Activated naive CD4-positive, alpha-beta T cell treated with anti-CD3 and anti-CD28 coated beads, Interleukin-2, amount 50 U/mL, for 24 hours (primary cell): Measurements from ENCODE around the gene ENTPD5.

ENCODE experiments used
- H3K27ac Mint-ChIP-seq: one replicate; pipeline ENCODE4 v1.8.0; 2021; ENCODE audit warnings: mild to moderate bottlenecking, mixed read lengths
- H3K27me3 Mint-ChIP-seq: one replicate; pipeline ENCODE4 v1.8.0; 2021; ENCODE audit warnings: mixed read lengths
- H3K36me3 Mint-ChIP-seq: one replicate; pipeline ENCODE4 v1.8.0; 2021; ENCODE audit warnings: mixed read lengths
- H3K4me1 Mint-ChIP-seq: one replicate; pipeline ENCODE4 v1.8.0; 2021; ENCODE audit warnings: mixed read lengths
- H3K4me3 Mint-ChIP-seq: one replicate; pipeline ENCODE4 v1.8.0; 2021; ENCODE audit warnings: mild to moderate bottlenecking, mixed read lengths
- H3K9me3 Mint-ChIP-seq: one replicate; pipeline ENCODE4 v1.8.0; 2021; ENCODE audit warnings: mixed read lengths

ENTPD5 gene

DNA sequence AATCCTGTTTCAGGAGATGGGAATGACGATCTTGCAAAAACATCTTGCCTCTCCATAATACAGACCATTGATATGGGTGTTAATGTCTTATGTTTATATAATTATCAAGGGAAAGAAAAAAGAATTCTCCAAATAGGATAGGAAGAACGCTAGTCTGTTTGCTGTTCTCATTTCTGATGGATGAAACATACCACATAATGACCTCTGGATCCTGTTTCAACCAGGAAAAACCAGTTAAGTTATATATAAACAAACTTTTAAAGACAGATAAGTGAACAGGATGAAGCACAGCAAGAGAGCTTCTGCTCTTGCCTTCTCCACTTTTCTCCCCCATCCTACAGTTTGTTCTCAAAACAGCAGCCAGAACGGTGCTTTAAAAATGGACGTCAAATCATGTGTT is 41.2 kb downstream of the ENTPD5 start:
- no peaks in the 10 kb centered on the region for H3K4me1 Mint-ChIP-seq
- peaks cover 6% of the 10 kb centered on the region for H3K36me3 Mint-ChIP-seq
- H3K4me3 Mint-ChIP-seq = no peak overlapping the region
- no peaks in the 10 kb centered on the region for H3K9me3 Mint-ChIP-seq
- H3K27ac Mint-ChIP-seq = no peak overlapping the region
- no peaks in the 10 kb centered on the region for H3K27me3 Mint-ChIP-seq

- no peaks in the 10 kb centered on the region for H3K9me3 Mint-ChIP-seq
- peaks cover 8% of the 10 kb centered on the region for H3K36me3 Mint-ChIP-seq
- no peaks in the 10 kb centered on the region for H3K27me3 Mint-ChIP-seq
- no peak overlapping the region for H3K27ac Mint-ChIP-seq
- no peak overlapping the region for H3K4me3 Mint-ChIP-seq
- H3K4me1 Mint-ChIP-seq = no peaks in the 10 kb centered on the region
These were observed 43.0 kb downstream of the ENTPD5 start for GRCh38 chr14:73976125-73976524.

GRCh38 chr14:73973497-73973896 is 45.6 kb downstream of the ENTPD5 start:
- no peak overlapping the region for H3K4me3 Mint-ChIP-seq
- H3K27ac Mint-ChIP-seq = no peak overlapping the region
- H3K4me1 Mint-ChIP-seq = no peaks in the 10 kb centered on the region
- H3K9me3 Mint-ChIP-seq = no peaks in the 10 kb centered on the region
- H3K36me3 Mint-ChIP-seq = peaks cover 4% of the 10 kb centered on the region
- H3K27me3 Mint-ChIP-seq = no peaks in the 10 kb centered on the region

DNA sequence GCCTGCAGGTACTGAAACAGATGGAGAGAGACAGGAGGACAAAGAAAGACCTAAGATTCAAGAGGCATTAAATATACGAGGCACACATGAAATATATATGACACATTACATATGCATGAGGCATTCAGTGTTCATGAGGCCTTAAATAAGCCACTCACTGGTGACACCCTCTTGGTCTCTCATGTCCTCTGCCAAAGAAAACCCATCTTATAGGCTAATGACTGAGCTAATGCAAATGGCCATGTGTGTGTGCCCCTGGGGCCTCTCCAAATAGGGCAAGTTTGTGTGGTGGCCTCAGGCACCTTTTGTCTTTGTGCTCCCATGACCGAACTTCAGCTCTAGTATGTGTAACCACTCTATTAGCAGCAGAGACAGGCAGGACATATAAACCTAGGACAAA is 50.2 kb downstream of the ENTPD5 start:
- Mint-ChIP-seq H3K9me3 (no peaks in the 10 kb centered on the region), H3K4me1 (no peaks in the 10 kb centered on the region), H3K36me3 (peaks cover 3% of the 10 kb centered on the region), H3K4me3 (no peak overlapping the region), H3K27me3 (no peaks in the 10 kb centered on the region), H3K27ac (no peak overlapping the region)

DNA sequence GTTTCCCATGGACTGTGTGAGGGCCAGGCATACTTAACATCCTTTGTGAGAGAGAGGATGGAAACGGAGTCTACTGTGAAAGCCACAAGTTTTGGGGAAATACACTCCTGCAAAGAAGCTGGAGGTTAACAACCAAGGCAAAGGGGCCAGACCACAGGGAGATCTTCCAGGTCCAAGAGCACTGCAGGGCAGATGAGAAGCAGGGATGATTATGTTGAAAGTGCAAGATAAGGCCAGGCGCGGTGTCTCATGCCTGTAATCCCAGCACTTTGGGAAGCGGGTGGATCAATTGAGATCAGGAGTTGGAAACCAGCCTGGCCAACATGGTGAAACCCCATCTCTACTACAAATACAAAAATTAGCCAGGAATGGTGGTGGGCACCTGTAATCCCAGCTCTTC is 53.9 kb downstream of the ENTPD5 start:
- Mint-ChIP-seq H3K36me3 (peaks cover 14% of the 10 kb centered on the region), H3K4me3 (no peak overlapping the region), H3K4me1 (no peaks in the 10 kb centered on the region), H3K27ac (no peak overlapping the region), H3K27me3 (no peaks in the 10 kb centered on the region), H3K9me3 (no peaks in the 10 kb centered on the region)

- Mint-ChIP-seq H3K36me3 (peaks cover 15% of the 10 kb centered on the region), H3K27me3 (no peaks in the 10 kb centered on the region), H3K4me1 (no peaks in the 10 kb centered on the region), H3K4me3 (no peak overlapping the region), H3K27ac (no peak overlapping the region), H3K9me3 (no peaks in the 10 kb centered on the region)
These were observed 57.9 kb downstream of the ENTPD5 start for GRCh38 chr14:73961192-73961591.

GRCh38 chr14:73958591-73958990 is 60.5 kb downstream of the ENTPD5 start:
- Mint-ChIP-seq H3K27ac (no peak overlapping the region), H3K4me1 (no peaks in the 10 kb centered on the region), H3K27me3 (no peaks in the 10 kb centered on the region), H3K36me3 (peaks cover 15% of the 10 kb centered on the region), H3K9me3 (no peaks in the 10 kb centered on the region), H3K4me3 (no peak overlapping the region)

DNA sequence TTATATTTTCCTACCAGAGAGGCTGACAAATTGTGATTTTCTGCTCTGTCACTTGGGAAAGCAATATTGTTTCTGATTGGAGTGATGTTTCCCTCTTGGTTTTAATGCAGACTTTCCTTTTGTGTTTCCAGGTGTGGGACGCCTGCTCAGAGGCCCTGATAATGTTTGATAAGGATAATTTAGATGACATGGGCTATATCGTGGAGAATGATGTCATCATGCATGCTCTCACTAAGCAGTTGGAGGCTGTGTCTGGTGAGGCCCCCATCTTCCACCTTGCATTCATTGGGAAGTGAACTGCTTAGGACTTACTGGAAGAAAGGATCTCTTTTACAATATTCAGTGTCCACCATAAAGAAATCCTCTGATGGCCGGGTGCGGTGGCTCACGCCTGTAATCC is 63.4 kb downstream of the ENTPD5 start:
- Mint-ChIP-seq H3K27me3 (no peaks in the 10 kb centered on the region), H3K4me1 (peaks cover 10% of the 10 kb centered on the region), H3K9me3 (no peaks in the 10 kb centered on the region), H3K27ac (no peak overlapping the region), H3K4me3 (no peak overlapping the region), H3K36me3 (peaks cover 8% of the 10 kb centered on the region)

GRCh38 chr14:73953731-73954130 is 65.4 kb downstream of the ENTPD5 start:
- Mint-ChIP-seq H3K36me3 (peaks cover 5% of the 10 kb centered on the region), H3K4me1 (peaks cover 11% of the 10 kb centered on the region), H3K4me3 (no peak overlapping the region), H3K27ac (peak overlapping the region; percentile 6), H3K9me3 (no peaks in the 10 kb centered on the region), H3K27me3 (no peaks in the 10 kb centered on the region)

DNA sequence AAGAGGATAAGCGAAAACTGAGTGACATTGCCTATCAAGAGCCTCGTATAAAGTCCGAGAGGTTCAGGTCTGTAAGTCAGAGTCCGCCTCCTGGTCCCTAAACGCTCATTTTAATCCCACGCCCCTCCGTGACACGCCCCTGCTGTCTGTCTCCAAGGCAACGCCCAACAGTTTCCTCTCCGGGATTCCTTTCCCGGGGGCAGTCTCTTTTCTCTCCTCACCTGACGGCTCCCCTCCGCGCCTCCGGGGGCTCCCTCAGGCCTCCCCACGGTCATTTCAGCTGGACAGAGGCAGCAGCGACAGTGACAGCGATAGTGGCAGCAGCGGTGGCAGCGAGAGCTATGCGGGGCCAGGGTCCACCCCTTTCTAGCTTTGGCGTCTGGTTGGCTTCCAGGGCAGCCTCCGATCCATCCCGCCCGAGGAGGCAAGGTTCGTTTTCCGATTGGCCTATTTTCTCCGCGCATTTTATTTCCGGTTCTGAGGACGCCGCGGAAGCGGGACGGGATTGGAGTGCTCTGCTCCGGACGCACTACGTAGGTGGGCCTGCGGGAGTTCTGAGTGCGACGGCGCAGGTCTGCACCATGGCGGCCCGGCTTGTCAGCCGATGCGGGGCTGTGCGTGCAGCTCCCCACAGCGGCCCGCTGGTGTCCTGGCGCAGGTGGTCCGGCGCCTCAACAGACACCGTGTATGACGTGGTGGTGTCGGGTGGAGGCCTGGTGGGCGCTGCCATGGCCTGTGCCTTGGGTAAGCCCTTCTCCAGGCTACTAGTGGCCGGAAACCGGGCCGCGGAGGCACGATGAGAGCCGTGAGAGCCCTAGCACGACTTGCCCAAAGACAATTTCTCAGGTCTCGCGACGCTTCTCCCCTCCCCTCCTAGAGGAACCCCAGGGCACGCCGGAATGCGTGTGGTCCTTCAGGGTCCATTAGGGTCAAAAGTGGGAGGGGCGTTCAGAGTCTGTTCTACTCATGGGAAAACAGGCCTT is 69.0 kb downstream of the ENTPD5 start, which contains the start of the genes COQ6 and FAM161B:
TSS of gene COQ6 (plus strand) at position 551 of the 983 bp plus-strand sequence. CDS start at position 582, 31 bp downstream.
TSS of gene FAM161B (minus strand) at position 343 of the 983 bp plus-strand sequence. CDS start at position 275, 68 bp downstream.
- H3K36me3 Mint-ChIP-seq = peaks cover 3% of the 10 kb centered on the region
- H3K4me1 Mint-ChIP-seq = peaks cover 11% of the 10 kb centered on the region
- peak within 1 kb of the TSS; percentile 86 for H3K27ac Mint-ChIP-seq
- H3K4me3 Mint-ChIP-seq = peak within 1 kb of the TSS; percentile 95
- H3K9me3 Mint-ChIP-seq = no peaks in the 10 kb centered on the region
- no peaks in the 10 kb centered on the region for H3K27me3 Mint-ChIP-seq

DNA sequence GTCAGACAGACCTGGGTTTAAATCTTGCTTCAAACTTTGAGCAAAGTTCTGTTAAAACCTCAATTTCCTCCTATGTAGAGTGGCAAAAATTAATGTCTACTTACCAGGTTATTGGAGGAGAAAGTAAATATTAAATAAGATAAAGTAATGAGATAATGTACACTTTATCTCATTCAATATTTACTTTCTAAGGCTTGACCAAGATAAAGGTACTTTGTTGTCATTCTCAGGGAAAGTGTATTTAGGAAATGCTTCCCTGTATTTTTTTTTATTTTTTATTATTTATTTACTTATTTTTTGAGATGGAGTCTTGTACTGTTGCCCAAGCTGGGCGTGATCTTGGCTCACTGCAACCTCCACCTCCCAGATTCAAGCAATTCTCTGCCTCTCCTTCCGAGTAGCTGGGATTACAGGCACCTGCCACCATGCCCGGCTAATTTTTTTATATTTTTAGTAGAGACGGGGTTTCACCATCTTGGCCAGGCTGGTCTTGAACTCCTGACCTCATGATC is 73.9 kb downstream of the ENTPD5 start:
- H3K4me3 Mint-ChIP-seq = no peak overlapping the region
- no peaks in the 10 kb centered on the region for H3K27me3 Mint-ChIP-seq
- peaks cover 3% of the 10 kb centered on the region for H3K36me3 Mint-ChIP-seq
- no peaks in the 10 kb centered on the region for H3K9me3 Mint-ChIP-seq
- no peak overlapping the region for H3K27ac Mint-ChIP-seq
- H3K4me1 Mint-ChIP-seq = no peaks in the 10 kb centered on the region

GRCh38 chr14:73944432-73945158 is 74.5 kb downstream of the ENTPD5 start:
- H3K9me3 Mint-ChIP-seq = no peaks in the 10 kb centered on the region
- H3K36me3 Mint-ChIP-seq = peaks cover 3% of the 10 kb centered on the region
- H3K4me1 Mint-ChIP-seq = no peaks in the 10 kb centered on the region
- H3K27me3 Mint-ChIP-seq = no peaks in the 10 kb centered on the region
- H3K27ac Mint-ChIP-seq = no peak overlapping the region
- H3K4me3 Mint-ChIP-seq = no peak overlapping the region

DNA sequence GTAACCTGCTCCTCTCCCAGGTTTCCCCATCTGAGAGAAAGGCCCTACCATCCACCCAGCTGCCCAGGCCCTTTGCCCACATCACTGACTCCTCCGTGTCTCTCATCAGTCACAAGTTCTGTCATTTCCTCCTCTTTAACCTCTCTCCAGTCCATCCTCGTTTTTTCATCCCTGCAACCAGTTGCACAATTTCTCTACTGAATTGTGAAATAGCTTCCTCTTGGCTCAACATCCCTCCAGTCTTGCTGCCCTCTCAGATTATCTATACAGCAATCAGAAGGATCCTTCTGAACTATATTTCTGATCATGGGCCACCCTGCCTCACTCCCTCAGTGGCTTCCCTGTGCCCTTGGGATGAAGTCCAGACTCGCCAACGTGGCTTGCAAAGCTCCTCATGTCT is 76.0 kb downstream of the ENTPD5 start:
- no peak overlapping the region for H3K4me3 Mint-ChIP-seq
- no peaks in the 10 kb centered on the region for H3K4me1 Mint-ChIP-seq
- H3K36me3 Mint-ChIP-seq = peaks cover 3% of the 10 kb centered on the region
- no peak overlapping the region for H3K27ac Mint-ChIP-seq
- no peaks in the 10 kb centered on the region for H3K9me3 Mint-ChIP-seq
- no peaks in the 10 kb centered on the region for H3K27me3 Mint-ChIP-seq

DNA sequence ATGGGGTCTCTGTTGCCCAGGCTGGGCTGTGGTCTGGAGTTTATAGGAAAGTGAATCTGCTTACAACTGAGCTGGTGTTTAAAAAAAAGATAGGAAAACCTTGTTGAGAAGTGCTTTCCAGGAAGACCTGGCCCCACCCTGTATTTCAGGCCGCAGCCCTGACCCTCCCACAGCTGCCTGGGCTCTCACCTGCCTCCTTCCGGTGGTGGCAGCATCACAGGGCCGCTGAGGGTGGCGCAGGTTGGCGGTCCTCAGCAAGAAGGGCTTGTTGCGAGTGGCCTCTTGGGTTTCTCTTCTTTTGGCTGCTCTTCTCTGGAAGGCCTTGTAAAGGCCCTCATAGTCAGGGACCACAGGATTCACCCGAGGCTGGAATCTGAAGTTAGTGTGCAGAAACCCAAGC is 76.9 kb downstream of the ENTPD5 start:
- H3K4me1 Mint-ChIP-seq = no peaks in the 10 kb centered on the region
- H3K27ac Mint-ChIP-seq = no peak overlapping the region
- H3K27me3 Mint-ChIP-seq = no peaks in the 10 kb centered on the region
- peaks cover 3% of the 10 kb centered on the region for H3K36me3 Mint-ChIP-seq
- no peak overlapping the region for H3K4me3 Mint-ChIP-seq
- H3K9me3 Mint-ChIP-seq = no peaks in the 10 kb centered on the region

DNA sequence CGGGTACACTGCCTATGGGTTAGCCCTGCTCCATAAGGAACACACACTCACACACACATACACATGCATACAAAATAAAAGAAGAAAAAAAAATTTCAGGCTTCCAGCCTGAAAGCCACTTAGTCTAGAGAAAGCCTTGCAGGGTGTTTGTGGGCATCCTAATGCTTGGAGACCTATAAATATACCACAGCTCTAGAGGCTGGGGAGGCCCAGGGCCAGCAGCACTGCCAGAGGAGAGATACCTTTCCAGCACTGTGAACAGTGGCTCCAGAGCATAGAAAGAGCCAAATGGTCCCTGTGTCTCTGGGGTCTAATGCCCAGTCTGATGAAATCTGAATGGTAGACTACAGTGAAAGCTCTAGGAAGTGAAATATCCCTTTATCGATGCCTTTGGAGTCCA is 82.1 kb downstream of the ENTPD5 start:
- H3K4me1 Mint-ChIP-seq = no peaks in the 10 kb centered on the region
- H3K27ac Mint-ChIP-seq = no peak overlapping the region
- H3K36me3 Mint-ChIP-seq = peaks cover 2% of the 10 kb centered on the region
- H3K27me3 Mint-ChIP-seq = no peaks in the 10 kb centered on the region
- no peaks in the 10 kb centered on the region for H3K9me3 Mint-ChIP-seq
- no peak overlapping the region for H3K4me3 Mint-ChIP-seq

DNA sequence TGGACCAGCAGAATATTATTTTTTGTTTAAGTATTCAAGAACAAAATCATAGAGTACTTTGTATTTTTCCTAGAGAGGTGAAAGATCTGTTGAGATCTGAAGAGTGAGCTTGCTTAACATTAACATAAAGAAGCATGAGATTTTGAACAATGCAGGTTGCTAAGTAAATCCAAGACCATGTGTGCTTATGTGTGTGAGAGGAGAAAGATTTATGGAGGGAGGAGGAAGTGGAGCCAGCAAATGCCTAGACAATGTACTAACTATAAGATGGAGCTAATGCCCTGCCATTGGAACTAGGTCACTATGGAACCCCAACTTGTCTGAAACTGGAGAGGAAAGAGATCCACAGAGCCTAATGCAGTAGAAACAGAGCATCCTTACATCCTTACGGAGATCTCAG is 82.5 kb downstream of the ENTPD5 start:
- no peak overlapping the region for H3K27ac Mint-ChIP-seq
- H3K4me1 Mint-ChIP-seq = peaks cover 2% of the 10 kb centered on the region
- H3K4me3 Mint-ChIP-seq = no peak overlapping the region
- no peaks in the 10 kb centered on the region for H3K9me3 Mint-ChIP-seq
- peaks cover 3% of the 10 kb centered on the region for H3K36me3 Mint-ChIP-seq
- no peaks in the 10 kb centered on the region for H3K27me3 Mint-ChIP-seq
